IPS DF 4.7 (cell line): ENCODE results near the gene RABEP2.
"Not testable (repeated sequence)": the region's sequence is repeated elsewhere in the genome, so short reads cannot be mapped to it uniquely, and the experiment has no call there.

Experiments used
- DNase-seq: peaks from one replicate; pipeline ENCODE4 v3.0.0-alpha.2; 2013; ENCODE audit warnings: low spot score; ENCODE audit errors: extremely low read depth

The RABEP2 gene

DNA sequence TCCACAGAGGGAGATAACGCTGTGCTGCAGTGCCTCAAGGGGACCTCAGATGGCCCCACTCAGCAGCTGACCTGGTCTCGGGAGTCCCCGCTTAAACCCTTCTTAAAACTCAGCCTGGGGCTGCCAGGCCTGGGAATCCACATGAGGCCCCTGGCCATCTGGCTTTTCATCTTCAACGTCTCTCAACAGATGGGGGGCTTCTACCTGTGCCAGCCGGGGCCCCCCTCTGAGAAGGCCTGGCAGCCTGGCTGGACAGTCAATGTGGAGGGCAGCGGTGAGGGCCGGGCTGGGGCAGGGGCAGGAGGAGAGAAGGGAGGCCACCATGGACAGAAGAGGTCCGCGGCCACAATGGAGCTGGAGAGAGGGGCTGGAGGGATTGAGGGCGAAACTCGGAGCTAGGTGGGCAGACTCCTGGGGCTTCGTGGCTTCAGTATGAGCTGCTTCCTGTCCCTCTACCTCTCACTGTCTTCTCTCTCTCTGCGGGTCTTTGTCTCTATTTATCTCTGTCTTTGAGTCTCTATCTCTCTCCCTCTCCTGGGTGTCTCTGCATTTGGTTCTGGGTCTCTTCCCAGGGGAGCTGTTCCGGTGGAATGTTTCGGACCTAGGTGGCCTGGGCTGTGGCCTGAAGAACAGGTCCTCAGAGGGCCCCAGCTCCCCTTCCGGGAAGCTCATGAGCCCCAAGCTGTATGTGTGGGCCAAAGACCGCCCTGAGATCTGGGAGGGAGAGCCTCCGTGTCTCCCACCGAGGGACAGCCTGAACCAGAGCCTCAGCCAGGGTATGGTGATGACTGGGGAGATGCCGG, 7.5 kb upstream of the RABEP2 start:
- no peak for DNase-seq

DNA sequence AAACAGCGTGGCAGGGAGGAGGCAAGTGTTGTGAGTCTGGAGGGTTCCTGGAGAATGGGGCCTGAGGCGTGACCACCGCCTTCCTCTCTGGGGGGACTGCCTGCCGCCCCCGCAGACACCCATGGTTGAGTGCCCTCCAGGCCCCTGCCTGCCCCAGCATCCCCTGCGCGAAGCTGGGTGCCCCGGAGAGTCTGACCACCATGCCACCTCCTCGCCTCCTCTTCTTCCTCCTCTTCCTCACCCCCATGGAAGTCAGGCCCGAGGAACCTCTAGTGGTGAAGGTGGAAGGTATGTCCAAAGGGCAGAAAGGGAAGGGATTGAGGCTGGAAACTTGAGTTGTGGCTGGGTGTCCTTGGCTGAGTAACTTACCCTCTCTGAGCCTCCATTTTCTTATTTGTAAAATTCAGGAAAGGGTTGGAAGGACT, 6.8 kb upstream of the RABEP2 start, which contains the start of gene CD19:
CD19 (plus strand) TSS at position 171 of the 425 bp plus-strand sequence; CDS start at position 201, 30 bp downstream.
- no peak for DNase-seq

DNA sequence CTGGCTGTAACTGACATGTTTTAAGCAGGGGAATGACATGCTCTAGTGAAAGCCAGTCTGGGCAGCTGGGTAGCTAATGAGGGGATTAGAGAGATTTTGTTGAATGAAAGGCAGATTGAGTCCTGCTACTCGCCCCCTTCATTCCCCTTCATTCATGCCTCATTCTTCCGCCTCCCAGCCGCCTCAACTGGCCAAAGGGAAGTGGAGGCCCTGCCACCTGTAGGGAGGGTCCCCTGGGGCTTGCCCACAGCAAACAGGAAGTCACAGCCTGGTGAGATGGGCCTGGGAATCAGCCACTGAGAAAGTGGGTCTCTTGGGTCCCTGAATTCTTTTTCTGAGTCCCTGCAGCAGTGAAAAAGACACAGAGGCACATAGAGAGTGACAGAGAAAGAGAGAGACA, 5.6 kb upstream of the RABEP2 start:
- no peak for DNase-seq

DNA sequence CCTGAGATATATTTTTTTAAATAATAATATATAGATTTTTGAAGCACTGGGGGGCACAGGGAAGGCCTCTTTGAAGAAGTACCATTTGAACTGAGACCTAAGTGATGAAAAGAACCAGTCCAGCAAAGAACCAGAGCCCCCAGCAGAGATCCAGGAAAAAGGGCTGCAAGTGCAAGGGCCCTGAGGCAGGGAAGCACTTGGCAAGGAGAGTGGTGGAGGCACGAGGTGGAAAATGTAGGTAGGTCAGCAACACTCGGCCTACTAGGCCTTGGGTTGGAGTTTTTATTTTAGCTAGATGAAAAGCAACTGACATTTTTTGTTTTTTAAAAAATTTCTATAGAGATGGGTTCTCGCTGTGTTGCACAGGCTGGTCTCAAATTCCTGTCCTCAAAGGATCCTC, 5.2 kb upstream of the RABEP2 start:
- DNase-seq = no peak

DNA sequence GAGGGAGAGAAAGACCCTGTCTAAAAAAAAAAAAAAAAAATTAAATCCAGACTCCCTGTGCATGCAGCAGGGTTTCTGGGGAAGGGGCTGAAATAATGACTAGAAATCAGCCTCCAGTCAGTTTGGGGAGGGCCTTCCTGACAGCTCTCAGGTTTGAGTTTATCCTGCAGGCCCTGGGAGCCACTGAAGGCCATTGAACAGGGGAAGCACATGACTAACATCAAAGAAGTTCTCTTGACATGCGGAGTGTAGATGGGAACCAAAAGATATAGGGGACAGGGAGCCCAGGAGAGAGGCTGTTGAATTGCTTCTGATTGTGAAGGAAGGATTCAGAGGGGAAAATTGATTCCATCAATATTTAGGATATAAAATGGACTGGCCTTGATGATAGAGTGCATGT, 2.8 kb upstream of the RABEP2 start:
- DNase-seq = no peak

DNA sequence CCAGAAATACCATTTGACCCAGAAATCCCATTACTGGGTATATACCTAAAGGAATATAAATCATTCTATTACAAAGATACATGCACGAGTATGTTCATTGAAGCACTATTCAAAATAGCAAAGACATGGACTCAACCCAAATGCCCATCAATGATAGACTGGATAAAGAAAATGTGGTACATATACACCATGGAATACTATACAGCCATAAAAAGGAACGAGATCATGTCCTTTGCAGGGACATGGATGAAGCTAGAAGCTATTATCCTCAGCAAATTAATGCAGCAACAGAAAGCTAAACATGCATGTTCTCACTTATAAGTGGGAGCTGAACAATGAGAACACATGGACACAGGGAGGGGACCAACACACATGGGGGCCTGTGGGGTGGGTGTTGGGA, 1.2 kb upstream of the RABEP2 start:
- DNase-seq = not testable (repeated sequence)

DNA sequence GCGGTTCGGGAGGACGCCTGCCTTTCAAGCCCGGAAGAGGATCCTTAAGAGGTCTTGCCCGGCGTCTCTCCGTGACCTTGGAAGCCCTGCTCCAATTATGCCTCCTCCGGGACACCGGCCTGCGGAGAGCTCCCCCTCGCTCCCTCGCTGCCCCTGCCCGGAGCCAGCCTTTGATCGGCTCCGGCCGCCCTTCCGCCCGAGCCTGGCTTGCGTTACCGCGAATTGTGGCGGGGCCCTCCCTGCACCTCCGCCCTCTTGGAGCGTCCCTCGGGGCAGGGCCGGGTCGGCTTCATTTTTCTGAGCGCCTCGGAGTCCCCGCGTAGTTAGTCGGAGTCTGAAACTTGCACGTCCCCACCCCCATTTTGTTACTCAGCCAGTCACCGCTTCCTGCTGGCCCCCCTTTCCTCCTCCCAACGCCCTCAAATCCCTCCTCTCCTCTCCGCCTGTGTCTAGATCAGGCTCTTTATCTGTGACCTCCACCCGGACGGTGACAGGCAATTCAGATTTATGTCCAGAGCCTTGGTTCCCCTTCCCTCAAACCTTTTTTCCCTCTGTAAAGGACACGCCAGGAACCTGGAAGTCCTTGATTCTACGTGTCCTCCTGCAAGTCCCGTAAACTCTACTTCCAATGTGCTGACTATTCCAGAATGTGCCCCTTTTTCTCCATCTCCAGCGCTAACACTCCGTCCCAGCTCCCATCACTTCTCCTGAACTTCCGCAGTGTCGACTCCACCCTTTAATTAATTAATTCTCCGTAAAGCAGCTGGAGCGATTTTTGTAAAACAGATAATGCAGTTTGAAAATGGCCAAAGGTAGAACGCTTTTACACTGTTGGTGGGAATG, 569 bp upstream of the RABEP2 start:
- no peak for DNase-seq

DNA sequence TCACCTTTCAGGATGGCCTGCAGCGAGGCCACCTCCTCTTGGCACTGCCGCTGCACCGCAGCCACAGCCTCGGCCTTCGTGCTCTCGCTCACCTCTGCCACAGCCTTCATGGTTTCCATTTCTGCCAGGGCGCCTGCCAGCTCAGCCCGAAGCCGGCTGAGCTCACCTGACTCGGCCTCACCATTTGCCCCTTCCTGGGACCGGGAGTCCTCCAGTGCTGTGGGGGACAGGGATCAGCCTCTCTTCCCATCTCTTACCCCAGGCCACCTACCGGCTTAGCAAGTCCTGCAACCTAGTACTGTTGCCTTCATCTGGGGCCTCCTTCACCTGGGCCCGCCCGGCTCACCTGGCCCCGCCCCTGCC, 658 bp downstream of the RABEP2 start:
- DNase-seq = no peak

DNA sequence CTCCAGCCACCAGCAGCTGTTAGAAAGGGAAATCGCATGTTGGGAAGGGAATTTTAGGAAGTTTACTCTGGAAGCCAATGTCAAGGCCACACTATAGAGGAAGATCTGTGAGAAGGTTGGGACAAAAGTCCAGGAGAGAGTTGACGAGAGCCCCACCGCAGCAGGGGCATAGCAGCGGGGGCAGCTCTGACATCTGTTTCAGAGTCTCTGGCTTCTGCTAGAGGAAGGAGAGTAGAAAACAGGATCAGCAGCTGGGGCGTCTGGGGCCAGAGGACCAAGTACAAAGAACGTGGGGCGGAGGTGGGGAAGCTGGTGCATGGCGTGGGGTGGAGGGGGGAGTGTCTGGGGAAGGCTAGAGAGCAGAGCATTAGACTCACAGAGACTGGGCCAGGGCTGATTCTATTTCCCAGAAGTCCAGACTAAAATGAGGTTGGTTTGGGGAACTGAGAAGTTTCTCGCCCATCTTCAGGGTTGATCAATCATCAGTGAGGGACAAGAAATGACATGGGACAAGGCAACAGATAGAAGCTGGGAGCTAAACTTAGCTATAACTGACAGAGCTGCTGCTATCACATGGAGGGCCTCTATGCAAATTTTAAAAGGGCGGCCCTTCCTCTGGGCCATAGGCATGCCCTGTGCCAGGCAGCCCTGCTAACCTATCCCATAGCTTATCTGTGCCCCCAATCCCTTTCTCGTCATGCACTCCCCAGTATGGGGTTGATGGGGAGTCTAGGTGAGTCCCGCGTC, 1.2 kb downstream of the RABEP2 start:
- no peak for DNase-seq

DNA sequence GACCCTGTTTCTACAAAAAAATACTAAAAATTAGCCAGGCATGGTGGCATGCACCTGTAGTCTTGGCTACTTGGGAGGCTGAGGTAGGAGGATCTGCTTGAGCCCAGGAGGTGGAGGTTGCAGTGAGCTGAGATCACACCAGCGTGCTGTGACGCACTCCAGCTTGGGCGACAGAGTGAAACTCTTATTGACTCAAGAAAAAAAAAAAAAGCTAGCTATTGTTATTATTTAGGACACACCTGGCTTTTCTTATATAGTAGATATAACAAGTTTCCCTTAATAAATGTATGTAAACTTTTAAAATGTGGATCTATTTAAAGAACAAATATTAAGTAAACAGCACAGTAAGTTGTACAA, 1.8 kb downstream of the RABEP2 start:
- no peak for DNase-seq

DNA sequence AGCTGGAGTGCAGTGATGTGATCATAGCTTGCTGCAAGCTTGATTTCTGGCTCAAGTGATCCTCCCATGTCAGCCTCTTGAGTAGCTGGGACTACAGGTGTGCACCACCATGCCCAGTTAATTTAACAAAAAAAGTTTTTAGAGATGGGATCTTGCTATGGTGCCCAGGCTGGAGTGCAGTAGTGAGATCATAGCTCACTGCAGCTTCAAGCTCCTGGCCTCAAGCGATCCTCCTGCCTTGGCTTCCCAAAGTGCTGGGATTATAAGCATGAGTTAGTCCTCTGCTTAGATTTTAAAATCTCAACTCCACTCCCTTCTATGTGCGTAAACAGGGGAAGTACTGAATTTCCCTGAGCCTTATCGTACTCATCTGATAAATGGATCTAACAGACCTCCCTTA, 6.3 kb downstream of the RABEP2 start:
- no peak for DNase-seq

DNA sequence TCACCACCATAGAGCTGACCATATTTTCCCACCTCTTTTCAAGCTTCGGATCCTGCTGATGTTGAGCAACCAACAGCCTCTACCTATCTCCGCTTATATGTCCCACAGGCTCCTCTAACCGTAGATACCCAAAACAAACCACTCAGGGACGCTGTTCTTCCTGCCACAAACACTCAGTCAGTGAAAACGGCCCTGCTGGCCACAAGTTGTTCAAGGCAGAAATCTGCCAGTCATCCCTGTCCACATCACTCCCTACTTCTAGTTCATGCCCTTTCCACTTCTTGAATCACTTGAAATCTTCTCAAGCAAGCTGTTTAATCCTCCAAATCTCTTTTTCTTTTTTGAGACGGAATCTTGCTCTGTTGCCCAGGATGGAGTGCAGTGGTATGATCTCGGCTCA, 7.9 kb downstream of the RABEP2 start:
- no peak for DNase-seq

DNA sequence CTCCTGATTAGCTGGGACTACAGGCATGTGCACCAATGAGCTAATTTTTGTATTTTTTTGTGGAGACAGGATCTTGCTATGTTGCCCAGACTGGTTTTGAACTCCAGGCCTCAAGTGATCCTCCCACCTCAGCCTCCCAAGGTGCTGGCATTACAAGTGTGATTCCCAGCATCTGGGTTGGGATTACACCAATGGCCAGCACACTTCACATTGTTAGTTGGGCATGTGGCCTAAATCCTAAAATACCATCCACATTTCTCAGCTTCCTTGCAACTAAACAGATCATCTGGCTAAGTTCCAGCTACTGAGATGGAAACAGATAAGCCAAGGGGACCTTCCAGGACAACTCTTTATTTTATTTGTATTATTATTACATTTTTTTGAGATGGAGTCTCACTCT, 9.9 kb downstream of the RABEP2 start:
- DNase-seq = no peak

DNA sequence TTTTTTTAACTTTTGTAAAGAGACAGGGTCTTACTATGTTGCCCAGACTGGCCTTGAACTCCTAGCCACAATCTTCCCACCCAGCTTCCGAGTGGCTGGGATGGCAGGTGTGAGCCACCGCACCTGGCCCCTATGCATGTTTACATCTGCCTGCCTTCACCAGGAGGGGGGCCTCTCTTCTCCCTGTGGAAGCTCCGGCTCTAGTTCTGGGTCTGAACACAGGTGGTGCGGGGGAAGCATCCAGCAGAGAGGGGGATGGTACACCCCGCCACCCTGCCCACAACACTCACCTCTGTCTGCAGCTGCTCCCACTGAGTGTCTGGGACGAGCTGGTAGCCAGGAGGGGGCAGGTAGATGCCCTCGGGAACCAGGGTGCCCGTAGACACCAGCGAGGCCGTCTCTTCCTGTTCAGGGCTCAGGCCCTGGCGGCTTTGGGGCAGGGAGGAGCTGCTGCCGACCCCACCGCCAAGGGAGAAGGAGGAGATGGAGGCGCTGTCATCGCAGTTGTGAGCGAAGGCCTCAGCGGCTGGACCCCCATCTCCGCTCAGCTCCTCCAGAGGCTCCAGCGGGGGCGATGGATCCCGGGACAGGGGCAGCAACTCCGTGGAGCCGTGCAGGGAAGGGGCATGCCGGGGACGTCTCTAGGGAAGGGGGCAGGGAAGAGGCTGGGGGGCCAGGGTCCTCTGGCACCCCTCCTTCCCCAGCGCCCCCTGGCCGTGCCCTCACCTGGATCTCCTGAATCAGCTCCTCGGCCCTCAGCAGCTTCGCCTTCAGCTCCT, 10.9 kb downstream of the RABEP2 start:
- DNase-seq = no peak

DNA sequence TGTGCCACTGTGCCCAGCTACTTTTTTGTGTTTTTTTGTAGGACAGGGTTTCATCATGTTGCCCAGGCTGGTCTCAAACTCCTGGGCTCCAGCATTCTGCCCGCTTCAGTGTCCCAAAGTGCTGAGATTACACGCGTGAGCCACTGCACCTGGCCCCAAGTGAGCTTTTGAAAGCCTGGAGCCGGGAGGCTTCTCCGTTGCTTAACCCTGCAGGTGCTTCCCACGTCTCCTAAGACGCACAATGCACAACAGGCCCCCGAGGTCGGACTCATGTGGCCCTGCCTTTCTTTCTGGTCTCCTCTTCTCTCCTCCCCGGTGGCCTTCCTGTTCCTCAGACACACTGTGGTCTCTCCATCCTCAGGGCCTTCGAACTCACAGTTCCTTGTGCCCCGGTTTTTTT, 12.5 kb downstream of the RABEP2 start:
- no peak for DNase-seq

DNA sequence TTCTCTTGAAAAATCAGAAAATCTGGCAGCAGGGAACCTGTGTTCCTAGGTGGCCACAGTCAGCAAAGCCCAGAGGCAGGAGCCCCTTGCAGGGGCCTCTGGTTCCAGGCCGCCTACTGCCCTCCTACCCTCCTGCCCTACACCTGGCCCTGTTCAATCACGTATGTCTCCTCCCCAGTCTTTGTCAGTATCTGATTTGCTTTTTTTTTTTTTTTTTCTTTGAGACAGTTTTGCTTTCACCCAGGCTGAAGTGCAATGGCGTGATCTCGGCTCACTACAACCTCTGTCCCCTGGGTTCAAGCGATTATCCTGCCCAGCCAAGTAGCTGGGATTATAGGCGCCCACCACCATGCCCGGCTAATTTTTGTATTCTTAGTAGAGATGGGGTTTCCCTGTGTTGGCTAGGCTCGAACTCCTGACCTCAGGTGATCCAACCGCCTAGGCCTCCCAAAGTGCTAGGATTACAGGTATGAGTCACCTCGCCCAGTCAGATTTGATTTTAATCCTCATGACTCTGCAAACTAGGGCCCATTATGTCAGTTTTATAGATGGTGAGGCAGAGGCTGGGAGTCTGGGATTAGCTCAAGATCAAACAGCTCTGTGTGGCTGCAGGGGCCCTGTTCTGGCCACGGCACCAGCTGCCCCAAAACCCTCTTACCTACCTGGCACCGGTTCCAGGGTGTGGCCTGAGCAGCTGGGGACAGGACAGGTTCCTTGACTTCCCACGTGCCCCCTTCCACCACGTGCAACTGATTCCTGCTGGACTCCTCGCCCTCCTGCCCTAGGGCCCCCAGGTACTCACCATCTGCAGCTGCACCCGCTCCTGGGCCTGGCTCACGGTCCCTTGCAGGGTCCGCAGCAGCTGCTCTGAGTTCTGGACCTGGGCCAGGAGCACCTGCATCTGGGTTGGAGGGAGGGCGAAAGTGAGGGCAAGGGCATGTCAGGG, 14.7 kb downstream of the RABEP2 start:
- DNase-seq = no peak

DNA sequence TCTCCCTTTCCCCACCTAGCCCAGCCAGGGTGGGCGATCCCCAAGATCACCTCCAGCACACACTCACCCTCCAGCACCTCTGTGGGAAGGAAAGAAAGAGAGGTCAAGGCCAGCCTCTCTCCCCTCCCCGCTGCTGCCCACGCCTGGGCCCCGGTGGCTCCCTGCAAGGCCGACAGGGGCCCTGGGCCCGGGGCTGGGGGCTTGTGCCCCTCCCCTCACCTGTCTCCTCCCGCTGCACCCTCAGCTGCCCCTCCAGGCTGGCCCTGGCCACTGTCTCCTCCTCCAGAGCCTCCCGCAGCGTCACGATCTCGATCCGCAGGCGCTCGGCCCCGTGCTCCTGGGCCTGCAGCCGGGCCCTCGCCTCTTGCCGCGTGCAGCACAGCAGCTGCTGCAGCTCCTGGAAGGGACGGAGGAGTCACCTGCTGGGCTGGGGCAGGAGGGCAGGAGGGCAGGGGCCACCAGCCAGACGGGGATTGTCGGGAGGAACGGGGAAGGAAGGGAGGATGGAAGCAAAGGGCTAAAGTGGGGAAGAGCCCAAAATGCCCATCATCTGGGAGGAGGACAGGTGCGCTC, 19.2 kb downstream of the RABEP2 start:
- no peak for DNase-seq

DNA sequence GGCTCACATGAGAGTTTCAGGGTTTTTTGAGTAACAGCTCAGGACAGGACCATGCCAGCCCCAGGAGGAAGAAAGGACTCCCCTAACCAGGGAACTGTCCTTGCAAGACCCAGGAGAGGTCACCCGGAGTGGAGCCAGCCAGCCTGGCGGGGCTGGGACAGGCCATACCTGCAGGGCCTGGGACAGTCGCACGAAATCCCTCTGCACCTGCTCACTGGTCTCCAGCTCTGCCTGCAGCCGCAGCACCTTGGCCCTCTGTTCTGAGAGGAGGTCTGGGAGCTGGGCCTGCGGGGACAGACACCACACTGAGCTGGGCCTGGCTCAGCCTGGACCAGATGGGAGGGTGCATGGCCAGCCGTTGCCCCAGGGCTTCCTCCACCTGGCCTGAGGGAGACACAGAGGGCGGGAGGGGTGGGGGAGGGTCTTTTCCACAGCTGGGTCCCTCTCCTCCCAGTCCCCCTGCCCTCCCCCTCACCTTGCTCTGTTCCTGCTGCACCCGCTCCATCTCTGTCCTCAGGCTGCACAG, 19.7 kb downstream of the RABEP2 start:
- DNase-seq = no peak

DNA sequence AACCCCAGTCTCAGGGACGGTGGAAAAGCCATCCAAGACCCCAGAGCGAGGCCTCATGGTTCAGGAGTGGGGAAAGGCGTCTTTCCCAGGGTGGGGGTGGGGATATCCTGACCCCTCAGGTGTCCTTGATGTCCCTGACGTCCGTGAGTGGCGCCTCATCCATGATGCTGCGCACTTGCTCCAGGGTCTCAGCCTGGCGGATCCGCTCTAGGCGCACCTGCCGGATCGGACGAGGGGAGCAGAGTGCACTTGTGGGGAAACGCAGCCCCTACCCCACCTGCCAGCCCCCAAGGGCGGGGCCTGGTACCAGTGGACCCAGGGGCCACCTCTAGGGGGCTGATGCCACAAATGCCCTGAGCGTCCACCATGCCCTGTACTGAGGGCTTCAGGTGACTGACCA, 20.2 kb downstream of the RABEP2 start:
- no peak for DNase-seq

DNA sequence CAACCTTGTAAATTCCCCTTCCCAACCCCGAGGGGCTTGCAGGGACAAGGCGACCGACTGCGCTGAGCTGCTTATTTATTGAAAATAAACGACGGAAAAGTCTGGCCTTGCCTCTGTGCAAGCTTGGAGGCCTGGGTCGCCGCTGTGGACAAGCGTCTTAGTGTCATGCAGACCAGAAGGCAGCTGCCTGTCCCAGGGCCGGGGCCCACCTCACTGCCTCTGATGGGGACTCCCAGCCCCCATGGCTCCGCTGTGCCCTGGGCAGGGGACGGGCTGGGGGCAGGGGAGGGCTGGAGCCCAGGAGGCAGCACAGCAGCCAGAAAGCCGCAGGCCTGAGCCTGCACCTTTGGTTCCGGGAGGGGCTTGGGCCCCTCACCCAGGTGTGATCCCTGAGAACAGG, 20.7 kb downstream of the RABEP2 start:
- DNase-seq = no peak
